Ishikawa (cell line): ENCODE results near the gene VWC2L.

Source experiments
- EGR1 ChIP-seq: IDR thresholded peaks from 2 replicates; pipeline ENCODE4 v1.6.1; 2012
- EP300 ChIP-seq: IDR thresholded peaks from 2 replicates; pipeline ENCODE4 v1.6.1; 2012; ENCODE audit warnings: borderline replicate concordance
- FOXM1 ChIP-seq: IDR thresholded peaks from 2 replicates; pipeline ENCODE4 v1.6.1; 2012; ENCODE audit warnings: low read depth, borderline replicate concordance
- TCF12 ChIP-seq: IDR thresholded peaks from 2 replicates; pipeline ENCODE4 v1.6.1; 2012; ENCODE audit warnings: low read depth
- TF ChIP-seq, protein P1 (sequence below): IDR thresholded peaks from 2 replicates; pipeline ENCODE4 v1.6.1; 2012

DNA sequence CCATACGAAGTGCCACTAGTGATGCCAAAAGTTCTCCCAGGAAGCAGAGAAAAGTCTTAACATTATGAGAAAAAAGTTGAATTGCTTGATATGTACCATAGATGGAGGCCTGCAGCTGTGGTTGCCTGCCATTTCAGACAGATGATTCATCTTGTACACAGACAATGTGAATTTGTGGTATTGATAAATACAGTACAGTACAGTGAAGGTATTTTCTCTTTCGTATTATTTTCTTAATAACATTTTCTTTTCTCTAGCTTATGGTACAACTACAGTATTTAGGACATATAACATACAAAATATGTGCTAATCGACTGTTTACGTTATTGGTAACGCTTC lies 33.6 kb upstream of the VWC2L start:
- TF ChIP-seq FOXM1 (no peak), EGR1 (no peak), TCF12 (no peak), EP300 (no peak)
- TF ChIP-seq, protein P1, sequence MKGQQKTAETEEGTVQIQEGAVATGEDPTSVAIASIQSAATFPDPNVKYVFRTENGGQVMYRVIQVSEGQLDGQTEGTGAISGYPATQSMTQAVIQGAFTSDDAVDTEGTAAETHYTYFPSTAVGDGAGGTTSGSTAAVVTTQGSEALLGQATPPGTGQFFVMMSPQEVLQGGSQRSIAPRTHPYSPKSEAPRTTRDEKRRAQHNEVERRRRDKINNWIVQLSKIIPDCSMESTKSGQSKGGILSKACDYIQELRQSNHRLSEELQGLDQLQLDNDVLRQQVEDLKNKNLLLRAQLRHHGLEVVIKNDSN = no peak
